Right hindlimb (tissue), 1 donor: ENCODE measurements around the gene KIAA0930.
"Not testable (repeated sequence)": the region's sequence is repeated elsewhere in the genome, so short reads cannot be mapped to it uniquely, and the experiment has no call there.

ENCODE experiments used
- DNase-seq: peaks from one replicate; pipeline ENCODE4 v3.0.0-alpha.2; 2018

Gene KIAA0930

DNA sequence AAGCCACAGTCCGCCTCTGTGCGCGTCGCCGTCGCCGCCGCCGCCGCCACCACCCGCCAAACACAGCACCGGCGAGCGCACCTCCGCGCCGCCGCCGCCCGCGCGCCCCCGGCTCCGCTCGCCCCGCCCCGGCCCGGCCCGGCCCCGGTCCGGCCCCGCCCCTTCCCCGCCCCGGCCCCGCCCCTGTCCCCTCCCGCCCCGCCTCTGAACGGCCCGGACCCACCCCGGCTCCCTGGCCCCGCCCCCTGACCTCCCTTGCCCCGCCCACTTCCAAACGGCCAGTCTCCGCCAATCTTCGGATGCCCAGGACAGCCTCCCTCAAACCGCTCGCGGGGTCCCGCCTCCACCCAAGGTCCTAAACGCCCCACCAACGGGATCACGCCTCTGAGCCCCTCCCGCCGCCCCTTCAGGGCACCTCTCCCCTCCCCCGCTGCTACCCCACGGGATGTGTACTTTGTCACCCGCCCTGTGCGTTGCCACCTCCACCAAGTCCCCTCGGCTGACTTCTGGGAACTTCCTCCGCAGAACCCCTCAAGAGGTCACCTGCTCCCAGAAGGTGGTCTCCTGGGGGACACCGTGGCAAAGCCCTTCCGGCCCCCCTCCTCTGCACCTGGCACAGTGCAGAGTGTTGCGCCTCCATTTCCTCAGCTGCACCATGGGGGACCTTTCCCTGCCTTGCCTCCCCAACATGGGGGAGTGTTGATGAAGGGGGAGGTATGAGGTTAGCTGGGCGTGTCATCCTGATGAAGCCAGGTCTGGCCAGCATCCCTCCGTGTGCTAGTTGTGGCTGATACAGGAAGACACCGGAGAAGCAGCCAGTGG is at the start of gene KIAA0930:
TSS of gene KIAA0930 (minus strand) at position 85 of the 822 bp plus-strand sequence. CDS start 191 bp downstream, outside the sequence.
- DNase-seq: peak; percentile 84

DNA sequence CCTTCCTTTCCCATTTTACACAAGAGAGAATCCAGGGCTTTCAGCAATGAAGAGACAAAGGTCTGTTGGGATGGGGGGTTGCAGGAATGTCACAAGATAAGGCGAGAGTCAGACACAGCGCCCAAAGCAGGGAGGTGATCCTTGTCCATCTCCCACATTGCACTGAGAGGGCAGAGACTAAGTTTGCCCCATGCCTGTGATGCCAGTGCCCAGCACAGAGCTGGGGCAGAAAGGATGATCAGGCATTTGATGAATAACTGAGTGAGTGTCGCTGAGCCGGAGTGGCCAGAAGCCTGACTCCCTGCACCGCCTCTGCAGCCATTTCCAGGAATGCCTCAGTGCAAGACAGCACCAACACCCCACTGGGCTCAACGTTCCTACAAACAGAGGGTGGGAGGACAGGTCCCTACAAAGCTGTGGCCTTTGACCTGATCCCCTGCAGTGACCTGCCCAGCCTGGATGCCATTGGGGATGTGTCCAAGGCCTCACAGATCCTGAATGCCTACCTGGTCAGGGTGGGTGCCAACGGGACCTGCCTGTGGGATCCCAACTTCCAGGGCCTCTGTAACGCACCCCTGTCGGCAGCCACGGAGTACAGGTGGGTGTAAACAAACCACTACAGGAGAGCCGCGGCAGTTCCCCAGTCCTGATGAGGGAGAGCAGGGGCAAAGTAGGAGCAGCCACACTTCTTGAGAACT is 46.3 kb upstream of the KIAA0930 start:
- no peak for DNase-seq

DNA sequence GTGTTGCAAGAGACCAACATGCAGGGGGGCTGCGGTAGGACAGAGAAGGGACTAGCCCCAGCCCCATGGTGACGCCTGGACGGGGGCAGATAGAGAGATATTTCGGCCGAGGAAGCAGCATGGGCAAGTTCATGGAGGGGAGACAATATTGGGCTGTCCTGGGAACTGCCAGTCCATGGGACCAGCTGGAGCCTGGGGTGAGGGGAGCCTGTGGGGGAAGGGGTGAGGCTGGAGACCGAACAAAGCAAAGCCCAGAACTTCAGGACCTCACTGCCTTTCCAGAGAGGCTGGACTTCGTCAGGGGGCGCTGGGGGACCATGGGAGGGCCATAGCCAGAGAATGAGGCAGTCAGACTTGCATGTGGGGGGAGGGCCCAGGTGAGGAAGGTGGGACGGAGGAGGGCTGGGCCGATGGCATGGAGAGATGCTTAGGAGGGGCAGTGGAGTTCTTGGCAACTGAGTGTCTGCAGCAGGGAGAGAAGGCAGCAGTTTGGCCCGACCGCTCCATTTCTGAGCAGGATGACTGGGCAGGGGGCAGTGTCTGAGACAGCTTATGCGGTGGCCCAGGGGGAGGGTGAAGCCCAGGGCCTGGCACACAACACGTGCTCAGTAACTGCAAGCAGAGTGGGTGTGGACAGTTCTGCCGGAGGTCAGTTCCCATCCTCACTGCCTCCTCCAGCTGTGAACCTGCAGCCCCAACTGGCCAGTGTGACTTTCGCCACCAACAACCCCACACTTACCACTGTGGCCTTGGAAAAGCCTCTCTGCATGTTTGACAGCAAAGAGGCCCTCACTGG is 44.8 kb upstream of the KIAA0930 start:
- DNase-seq: no peak

DNA sequence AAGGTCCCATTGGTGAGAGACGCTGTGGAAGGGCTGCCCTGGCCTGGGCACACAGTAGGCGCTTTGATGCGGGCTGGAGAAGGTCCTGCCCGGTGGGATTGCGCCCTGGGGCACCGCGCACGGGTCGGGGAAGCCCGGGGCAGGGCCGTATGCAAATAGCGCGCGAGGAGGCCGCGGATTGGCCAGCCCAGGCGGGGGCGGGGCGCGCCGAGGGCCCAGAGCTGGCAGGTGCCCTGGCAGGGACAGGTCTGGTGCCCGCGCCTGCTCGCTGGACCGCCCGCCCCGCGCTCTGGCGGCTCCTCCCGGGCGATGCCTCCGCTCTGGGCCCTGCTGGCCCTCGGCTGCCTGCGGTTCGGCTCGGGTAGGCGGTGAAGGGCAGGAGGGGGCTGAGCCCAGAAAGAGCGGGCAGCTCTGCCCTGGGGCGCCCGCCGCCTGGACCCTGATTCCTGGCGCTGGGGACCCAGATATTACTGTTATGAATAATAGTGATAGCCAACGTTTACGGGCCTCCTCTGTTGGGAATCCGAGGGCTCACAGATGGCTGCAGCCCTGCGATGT is 44.1 kb upstream of the KIAA0930 start, which contains the start of gene UPK3A:
TSS of gene UPK3A (plus strand) at position 245 of the 558 bp plus-strand sequence. CDS start at position 310, 65 bp downstream.
- DNase-seq: no peak

DNA sequence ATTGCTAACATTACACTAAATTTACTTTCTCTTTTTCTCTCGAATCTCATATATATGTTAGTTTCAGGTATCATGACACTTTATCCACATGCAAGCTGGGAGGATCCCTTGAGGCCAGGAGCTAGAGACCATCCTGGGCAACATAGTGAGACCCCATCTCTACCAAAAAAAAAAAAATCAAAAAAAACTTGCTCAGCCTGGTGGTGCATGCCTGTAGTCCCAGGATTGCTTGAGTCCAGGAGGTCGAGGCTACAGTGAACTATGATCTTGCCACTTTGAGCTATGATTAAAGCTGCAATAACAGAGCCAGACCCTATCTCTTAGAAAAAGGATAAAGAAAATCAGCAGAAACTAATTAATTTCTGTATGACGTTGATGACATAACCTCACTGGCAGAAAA is 40.3 kb upstream of the KIAA0930 start:
- DNase-seq: no peak

DNA sequence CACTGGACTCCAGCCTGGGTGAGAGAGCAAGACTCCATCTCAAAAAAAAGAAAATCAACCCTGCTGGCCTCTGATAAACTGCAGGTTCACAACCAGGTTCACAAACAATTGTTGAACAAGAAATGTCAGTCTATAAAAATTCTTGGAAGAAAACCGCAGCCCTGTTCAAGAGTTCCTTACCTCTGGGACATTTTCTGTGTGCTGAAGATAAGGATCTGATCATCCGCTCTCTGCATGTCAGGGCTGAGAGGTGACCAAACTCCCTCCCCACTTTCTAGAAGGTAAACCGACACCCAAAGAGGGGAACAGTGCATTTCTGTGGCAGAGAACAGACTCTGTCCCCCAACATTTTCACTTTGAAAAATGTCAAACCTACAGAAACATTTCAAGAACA is 39.9 kb upstream of the KIAA0930 start:
- no peak for DNase-seq

DNA sequence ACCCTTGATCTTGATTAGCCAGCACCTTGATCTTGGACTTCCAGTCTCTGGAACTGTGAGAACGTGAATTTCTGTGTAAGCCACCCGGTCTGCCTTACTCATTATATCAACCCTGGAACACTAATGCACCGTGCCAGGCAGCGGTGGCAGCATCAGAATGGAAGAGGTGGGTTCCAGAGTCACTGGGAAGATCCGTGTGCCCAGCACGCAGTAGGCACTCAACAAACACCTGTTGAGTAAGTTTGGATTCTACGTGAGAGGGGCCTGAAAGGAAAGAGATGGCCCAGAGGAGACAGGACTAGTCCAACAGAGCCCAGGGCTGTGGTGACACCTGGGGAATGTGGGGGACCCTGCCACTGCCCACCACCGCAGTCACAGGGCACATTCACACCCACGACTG is 37.4 kb upstream of the KIAA0930 start:
- DNase-seq: no peak

DNA sequence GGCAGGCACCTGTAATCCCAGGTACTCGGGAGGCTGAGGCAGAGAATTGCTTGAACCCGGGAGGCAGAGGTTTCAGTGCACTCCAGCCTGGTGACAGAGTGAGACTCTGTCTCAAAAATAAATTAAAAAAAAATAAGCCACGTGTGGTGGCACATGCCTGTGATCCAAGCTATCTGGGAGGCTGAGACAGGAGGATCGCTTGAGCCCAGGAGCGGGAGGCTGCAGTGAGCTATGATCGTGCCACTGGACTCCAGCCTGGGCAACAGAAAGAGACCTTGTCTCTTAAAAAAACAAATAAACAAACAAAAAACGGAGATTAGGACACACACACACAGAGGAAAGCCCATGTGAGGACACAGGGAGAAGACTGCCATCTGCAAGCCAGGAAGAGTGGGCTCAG is 37.0 kb upstream of the KIAA0930 start:
- DNase-seq: not testable (repeated sequence)

DNA sequence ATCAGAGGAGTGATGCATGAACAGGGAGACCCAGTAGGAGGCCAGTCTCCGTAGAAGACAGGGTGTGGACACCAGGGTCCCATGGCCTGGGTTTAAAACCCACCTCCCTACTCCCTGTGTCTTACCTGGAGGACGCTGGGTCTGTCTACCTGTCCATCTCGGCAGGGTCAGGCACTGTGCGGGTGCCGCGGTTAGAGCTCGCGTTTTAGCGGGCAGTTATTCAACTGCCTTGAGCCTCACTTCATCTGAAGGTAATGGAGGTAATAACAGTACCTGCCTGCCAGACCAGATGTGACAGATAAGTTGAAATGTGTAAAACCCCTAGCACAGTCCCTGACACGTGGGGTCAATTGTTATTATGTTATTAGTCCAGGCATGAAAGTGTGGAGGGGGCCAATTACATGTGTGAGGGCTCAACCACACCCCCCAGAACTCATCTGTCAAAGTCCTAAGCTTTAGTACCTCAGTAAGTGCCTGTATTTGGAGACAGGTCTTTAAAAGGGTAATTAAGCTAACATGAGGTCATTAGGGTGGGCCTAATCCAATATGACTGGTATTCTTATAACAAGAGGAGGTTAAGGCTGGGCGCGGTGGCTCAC is 35.9 kb upstream of the KIAA0930 start:
- DNase-seq: no peak

DNA sequence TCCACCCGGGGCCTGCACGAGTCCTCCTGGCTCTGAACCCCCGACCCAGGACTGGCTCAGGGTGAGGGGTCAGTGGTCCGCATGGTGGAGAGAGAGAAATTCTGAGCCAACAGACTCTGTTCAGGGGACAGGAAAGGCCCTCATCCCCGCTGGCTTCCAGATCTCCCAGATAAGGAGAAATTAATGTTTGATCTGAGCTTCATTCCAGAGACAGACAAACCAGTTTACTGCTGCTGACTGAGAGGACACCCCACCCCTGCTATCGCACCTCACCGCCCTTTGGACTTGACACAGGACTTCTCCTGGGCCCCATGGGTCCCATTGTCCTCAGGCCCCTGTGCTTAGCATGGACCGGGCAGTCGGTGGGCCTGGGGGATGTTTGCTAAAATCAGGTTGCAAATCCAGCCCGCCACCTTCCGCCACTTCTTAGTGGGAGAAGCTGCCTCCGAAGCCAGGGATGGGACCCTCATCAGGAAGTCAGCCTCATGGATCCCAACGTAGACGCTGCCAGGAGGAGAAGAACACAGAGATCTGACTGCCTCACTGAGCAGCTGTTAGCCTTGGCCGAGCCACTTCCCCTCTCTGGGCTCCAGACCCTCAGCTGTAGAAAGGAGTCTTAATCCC is 32.9 kb upstream of the KIAA0930 start:
- no peak for DNase-seq

DNA sequence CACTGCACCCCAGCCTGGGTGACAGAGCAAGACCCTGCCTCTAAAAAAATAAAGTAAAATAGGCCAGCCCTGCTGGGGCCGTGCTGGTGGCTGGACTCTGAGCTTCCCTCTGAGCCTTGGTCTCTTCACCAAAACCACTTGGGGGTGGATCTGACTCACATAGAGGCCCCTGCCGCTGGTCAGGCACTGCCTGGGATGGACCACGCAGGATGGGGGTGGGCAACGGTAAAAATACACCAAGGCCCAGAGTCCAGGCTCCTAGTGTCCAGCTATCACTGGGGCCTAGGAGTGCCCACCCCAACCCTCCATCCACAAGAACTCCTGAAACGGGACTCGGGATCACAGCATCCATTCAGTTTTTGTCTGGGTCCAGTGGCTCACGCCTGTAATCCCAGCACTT is 31.8 kb upstream of the KIAA0930 start:
- no peak for DNase-seq

DNA sequence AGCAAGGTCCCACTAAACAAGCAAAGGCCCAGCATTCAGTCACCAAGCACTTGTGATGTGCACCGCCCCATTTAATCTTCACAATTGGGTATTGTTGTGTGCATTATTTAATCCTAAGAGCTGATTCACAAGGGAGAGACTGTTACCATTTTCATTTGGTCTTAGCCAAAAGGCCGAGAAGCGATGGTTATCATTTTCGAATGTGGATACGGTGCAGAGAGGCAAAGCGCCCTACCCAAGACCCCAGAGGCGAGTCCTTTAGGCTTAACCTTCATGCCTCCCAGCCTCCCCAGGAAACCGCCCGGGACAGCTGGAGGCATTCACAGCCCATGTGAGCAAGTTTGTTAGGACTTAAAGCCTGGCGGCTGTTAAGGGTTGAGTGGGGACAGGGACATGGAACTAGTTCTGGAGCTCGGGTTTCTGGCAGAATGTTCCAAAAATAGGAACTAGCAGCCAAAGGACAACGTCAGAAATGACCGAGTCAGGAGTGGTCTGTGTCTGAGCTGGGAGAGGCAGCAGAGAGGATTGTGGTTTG is 31.0 kb upstream of the KIAA0930 start:
- DNase-seq: peak; percentile 74

DNA sequence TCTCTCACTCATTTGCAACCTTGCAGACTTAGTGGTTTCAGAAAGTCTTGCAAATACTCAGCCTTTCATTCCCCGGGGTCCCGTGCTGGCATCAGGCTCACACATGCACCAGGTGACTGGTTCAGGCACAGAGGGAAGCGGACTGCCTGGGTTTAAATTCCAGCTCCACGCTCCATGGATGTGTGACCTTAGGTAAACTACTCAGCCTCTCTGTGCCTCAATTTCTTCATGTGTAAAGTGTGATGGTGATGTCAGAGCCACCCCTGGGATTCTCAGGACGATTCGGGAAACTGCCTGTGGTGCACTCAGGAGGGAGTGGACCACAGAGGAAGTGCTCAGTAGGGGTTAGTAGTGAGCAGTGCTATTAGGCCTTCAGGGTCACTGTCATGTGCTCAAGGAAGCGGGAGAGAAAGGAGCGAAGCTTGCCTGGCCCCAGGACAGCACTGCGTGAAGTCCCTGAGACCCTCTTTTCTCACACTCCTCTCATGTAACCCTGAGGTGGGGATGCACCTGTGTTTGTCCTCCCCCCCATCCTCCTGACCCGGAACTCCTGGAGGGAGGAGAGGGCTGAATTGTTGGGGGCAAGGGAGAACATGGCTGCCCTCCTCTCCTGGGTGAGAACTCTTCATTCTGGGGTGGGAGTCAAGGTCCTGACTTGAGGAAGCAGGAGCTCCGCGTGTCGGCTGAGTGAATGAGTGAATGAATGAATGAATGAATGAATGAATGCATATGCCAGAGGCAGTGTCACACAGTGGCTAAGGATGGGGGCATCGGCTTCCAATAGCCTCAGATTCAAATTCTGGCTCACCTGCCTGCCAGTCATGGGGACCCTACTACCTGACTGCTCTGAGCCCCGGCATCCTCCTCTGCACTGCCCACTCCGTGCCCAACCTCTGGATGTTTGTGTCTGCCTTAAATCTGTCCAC is 29.7 kb upstream of the KIAA0930 start:
- DNase-seq: no peak

DNA sequence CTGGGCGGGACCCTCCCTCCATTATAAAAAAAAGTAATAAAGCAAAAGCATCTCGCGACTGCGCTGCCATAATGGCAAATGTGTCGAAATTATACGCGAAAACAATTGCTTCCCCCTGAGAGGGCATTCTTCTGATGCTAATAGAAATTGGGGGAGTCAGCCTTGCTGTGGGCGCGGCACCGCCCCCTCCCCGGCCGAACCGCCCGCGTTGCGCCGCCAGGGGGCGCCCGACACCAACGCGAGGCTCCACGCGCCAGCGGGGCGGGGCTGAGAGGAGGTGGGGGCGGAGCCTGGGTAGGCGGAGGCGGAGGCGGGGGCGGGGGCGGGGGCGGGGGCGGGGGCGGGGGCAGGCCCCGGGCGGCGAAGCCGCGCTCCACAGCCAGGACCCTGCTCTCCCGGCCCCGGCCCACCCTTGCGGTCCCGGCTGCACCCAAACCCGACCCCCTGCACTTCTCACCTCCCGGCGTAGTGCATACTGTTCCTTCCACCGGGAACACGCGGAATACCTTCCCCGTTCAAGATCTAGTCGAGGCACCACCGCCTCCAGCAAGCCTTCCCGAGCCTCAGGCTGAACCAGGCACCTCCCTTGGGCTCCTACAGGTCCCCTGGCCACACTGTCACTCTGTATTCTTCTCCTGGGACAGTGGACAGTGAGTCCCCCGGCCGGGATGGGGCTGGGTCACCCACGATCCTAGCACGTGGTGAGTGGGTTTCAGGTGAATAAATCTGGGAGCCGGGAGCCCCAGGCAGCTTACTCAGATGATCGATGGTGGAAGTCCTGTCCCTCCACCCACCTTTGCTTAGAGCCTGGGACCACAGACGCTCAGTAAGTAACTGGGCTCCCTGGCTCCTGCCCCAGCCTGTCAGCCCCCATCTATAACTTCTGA is 28.5 kb upstream of the KIAA0930 start:
- peak; percentile 89 for DNase-seq

DNA sequence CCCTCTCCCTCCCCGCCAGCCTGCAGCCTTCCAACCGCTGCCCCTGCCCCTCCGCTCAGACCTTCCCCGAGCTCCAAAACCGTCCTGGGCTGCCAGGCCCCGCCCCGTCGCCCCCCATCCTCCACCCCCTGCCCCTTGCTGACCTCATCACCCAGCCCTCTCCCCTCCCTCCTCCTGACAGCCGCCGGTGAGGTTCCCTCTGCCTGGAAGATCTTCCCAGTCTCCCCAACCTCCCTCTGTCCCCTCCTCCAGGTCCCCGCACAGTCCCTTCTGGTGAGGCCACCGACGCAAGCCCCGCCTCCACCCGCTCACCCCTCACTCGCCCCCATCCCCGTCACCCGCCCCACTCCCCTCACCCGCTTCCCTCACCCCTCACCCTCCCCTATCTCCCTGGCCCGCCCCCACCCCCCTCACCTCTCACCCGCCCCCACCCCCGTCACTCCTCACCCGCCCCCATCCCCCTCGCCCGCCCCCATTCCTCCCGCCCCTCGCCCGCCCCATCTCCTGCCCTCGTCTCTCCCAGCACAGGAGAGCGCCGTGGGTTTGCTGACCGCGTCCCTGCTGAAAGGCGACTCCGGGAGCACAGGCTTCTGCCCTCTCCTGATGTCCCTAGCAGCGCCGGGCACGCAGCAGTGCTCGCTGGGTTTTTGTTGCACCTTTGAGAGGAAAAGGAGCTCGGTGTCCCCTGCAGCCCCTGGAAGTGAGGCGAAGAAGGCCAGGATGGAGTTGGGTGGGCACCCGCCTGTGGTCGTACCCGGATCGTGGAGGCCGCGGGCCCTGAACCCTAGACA is 27.7 kb upstream of the KIAA0930 start:
- peak; percentile 62 for DNase-seq

DNA sequence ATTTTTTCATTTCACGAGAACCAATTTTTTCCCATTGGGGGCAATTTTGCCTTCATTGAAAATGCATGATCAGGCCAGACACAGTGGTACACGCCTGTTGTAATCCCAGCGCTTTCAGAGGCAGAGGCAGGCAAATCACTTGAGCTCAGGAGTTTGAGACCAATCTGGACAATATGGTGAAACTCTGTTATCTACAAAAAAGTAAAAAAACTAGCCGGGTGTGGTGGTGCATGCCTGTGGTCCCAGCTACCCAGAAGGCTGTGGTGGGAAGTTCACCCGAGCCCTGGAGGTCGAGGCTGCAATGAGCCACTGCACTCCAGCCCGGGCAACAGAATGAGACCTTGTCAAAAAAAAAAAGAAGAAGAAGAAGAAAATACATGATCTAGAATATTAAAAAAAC is 24.8 kb upstream of the KIAA0930 start:
- no peak for DNase-seq

DNA sequence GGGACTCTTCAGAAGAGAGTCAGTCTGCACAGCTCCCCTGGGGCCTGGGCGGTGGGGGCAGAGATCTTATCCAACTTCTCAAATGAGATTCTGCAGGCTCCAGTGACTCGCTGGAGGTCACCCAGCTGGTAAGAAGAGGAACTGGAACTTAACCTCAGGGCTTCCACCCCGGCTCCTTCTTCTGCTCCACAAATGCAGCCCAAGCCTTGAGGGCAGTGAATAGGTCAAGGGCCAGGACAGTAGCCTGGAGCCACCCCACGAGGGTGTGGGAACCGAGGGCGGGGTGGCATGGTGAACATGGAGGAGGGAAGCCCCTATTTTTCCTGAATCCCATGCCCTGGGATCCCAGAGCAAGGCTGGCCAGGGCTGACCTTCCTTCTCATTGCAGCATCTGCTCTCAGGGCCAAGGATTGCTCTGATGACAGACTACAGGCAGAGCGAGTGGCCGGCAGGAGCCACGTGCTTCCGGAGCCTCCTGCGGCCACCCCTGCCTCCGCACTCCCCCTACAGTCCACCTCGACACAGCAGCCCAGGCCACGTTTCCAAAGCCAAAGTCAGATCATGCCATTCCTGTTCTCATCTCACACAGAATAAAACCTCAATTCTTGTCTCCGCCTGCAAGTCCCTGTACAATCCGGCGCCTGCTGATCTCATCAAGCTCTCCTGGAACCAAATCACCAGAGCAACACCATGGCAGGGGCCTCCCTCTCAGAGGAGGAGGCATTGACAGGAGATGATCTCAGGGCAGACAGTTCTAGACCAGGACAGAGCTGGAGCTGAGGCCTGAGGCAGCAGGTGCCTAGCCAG is 23.0 kb upstream of the KIAA0930 start:
- DNase-seq: peak; percentile 77

DNA sequence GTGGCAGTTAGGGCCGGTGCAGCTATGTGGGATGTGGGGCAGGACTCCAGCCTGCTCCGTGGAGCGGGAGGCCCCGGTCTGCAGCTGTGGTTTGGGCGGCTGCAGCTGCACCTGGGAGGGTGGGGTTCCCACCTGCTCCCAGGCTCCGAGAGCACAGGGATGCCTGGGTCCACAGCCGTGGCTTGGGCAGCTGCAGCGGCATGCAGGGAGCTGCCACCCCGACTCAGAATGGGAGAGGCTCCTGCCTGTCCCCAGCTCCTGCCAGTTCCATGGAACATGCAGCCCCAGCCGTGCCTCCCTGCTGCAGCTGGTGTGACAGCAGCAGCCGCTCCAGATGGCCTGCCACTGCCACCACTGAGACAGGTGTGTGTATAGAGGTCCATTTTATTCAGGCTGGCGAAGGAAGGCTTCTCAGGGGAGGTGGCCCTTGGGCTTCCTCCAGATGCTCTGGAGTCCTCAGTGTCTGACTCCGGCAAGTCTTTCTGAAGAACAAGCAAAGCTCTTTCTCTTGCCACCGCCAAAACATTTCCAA is 22.3 kb upstream of the KIAA0930 start:
- peak; percentile 52 for DNase-seq
